ENCODE data around the gene NIBAN1. TPM values are rescaled to one million over a fixed set of nuclear protein-coding genes. Genes with fewer than 3 reads are reported as not detected.

NIBAN1 gene
- total and polyA plus RNA-seq, 2 donors (not counting 3 experiments of a cell fraction or from before 2014, with no cell fraction given): 0.23 to 2.8 TPM

DNA sequence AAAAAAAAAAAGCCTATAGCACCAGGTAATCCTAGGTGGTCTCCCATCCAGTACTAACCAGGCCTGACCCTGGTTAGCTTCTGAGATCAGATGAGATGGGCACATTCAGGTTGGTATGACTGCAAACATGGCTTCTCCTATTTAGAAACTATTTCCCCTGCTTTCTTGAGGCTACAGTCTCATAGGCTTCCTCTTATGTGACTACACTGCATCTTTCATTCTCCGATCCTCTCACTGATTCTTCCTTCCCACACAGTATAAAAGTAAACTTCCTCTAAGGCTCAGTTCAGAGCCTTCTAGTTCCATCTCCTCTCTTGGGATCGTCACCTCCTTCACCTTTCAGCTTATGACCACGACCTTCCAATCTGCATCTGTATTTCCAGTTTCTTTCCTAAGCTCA, 40.6 kb upstream of the NIBAN1 start:
- Histone ChIP-seq H3K4me2 (ENCODE audit: insufficient read depth, low read length) (no peak overlapping the region), H3K79me2 (ENCODE audit: control insufficient read depth, insufficient read depth, low read length) (no peaks in the 10 kb centered on the region), H3K27ac (ENCODE audit: insufficient read depth, low read depth, low read length) (no peak overlapping the region), H3K27me3 (ENCODE audit: control insufficient read depth in 2 of 2, insufficient read depth in 2 of 2, low read length in 2 of 2) (no peaks in the 10 kb centered on the region), H3K4me3 (replicated peaks in 1 of 3; ENCODE audit: insufficient read depth in 1 of 3, low read depth in 1 of 3, low read length in 3 of 3) (no peak overlapping the region), H3K9me3 (replicated peaks; ENCODE audit: control insufficient read depth, insufficient read depth, low read length) (no peaks in the 10 kb centered on the region), H3K36me3 (ENCODE audit: control insufficient read depth in 2 of 2, extremely low read depth in 1 of 2, insufficient read depth in 2 of 2, low read length in 2 of 2) (no peaks in the 10 kb centered on the region), H2AFZ (ENCODE audit: low read depth, low read length) (no peak overlapping the region), H4K20me1 (replicated peaks; ENCODE audit: control insufficient read depth, extremely low read depth, insufficient read depth, low read length) (no peaks in the 10 kb centered on the region), H3K9ac (replicated peaks; ENCODE audit: extremely low read depth, insufficient read depth, low read length) (no peak overlapping the region), H3K9me1 (replicated peaks; ENCODE audit: control insufficient read depth, extremely low read depth, insufficient read depth, low read length) (no peaks in the 10 kb centered on the region), H3K4me1 (ENCODE audit: control insufficient read depth, extremely low read depth, insufficient read depth, low read length) (no peaks in the 10 kb centered on the region)
- FAIRE-seq (no peak), DNase-seq (ENCODE audit: low read depth, low spot score) (no peak)
- ChIA-PET POLR2A (no interaction called here), CTCF (no interaction called here)
- dilution Hi-C loops (cut with MboI; ENCODE audit: extremely low pct_ligation_motif_present, low sequenced_read_pairs) (no loop called here), intact Hi-C loops (cut with micrococcal nuclease) (no loop called here)
- no TSS peak for BruUV-seq (replicated peaks)
- TF ChIP-seq MYC (IDR thresholded peaks at IDR 0.05; ENCODE audit: low read depth, low read length) (no peak), GATA2 (IDR thresholded peaks at IDR 0.05; ENCODE audit: insufficient read depth, insufficient read length, low read depth, low read length) (no peak), POLR2AphosphoS5 (IDR thresholded peaks at IDR 0.05; ENCODE audit: insufficient read depth, low read depth, low read length) (no peak), POLR2A (IDR thresholded peaks at IDR 0.05; ENCODE audit: low read depth, low read length) (no peak), JUN (IDR thresholded peaks at IDR 0.05; ENCODE audit: borderline replicate concordance, insufficient read depth, insufficient read length, low read depth) (no peak), EZH2 (IDR thresholded peaks at IDR 0.05; ENCODE audit: borderline replicate concordance, low read depth, low read length, severe bottlenecking) (no peak)

DNA sequence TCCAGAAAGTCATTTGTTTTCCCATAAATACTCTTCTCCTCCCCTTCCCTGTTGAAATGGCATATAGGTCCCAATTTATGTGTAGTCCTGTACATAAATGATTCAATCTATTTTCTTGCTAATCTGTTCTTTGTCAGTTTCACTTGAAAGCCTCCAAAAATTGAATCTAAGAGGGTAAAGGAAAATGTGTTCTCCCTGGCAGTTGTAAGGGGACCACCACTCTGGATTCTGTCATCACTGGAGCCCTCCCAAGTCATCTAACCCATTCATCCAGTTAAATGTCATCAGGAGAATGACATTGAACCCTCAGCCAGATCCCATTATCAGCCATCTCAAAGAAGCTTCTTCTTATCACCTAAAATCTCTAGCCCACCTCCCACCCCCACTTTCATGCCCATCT, 36.1 kb upstream of the NIBAN1 start:
- H3K27me3 ChIP-seq (ENCODE audit: control insufficient read depth in 2 of 2, insufficient read depth in 2 of 2, low read length in 2 of 2): peaks cover 0 to 2% of the 10 kb centered on the region in 2 experiments
- no peak overlapping the region for H3K4me3 ChIP-seq (replicated peaks in 1 of 3; ENCODE audit: insufficient read depth in 1 of 3, low read depth in 1 of 3, low read length in 3 of 3)
- H3K9ac ChIP-seq (replicated peaks; ENCODE audit: extremely low read depth, insufficient read depth, low read length): no peak overlapping the region
- POLR2A ChIA-PET: no interaction called here
- no peak overlapping the region for H3K4me2 ChIP-seq (ENCODE audit: insufficient read depth, low read length)
- no peak overlapping the region for H2AFZ ChIP-seq (ENCODE audit: low read depth, low read length)
- intact Hi-C loops (cut with micrococcal nuclease) (no loop called here), dilution Hi-C loops (cut with MboI; ENCODE audit: extremely low pct_ligation_motif_present, low sequenced_read_pairs) (no loop called here)
- no peak for DNase-seq (ENCODE audit: low read depth, low spot score)
- CTCF ChIA-PET: no interaction called here
- no peaks in the 10 kb centered on the region for H3K9me3 ChIP-seq (replicated peaks; ENCODE audit: control insufficient read depth, insufficient read depth, low read length)
- H3K4me1 ChIP-seq (ENCODE audit: control insufficient read depth, extremely low read depth, insufficient read depth, low read length): no peaks in the 10 kb centered on the region
- H3K27ac ChIP-seq (ENCODE audit: insufficient read depth, low read depth, low read length): no peak overlapping the region
- H3K9me1 ChIP-seq (replicated peaks; ENCODE audit: control insufficient read depth, extremely low read depth, insufficient read depth, low read length): no peaks in the 10 kb centered on the region
- no peaks in the 10 kb centered on the region for H4K20me1 ChIP-seq (replicated peaks; ENCODE audit: control insufficient read depth, extremely low read depth, insufficient read depth, low read length)
- no peaks in the 10 kb centered on the region for H3K79me2 ChIP-seq (ENCODE audit: control insufficient read depth, insufficient read depth, low read length)
- TF ChIP-seq, protein P1, sequence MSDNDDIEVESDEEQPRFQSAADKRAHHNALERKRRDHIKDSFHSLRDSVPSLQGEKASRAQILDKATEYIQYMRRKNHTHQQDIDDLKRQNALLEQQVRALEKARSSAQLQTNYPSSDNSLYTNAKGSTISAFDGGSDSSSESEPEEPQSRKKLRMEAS (IDR thresholded peaks at IDR 0.05; ENCODE audit: insufficient read depth, insufficient read length): no peak
- no peak for TF ChIP-seq FOS (IDR thresholded peaks at IDR 0.05; ENCODE audit: borderline replicate concordance, insufficient read depth, low read length)
- TF ChIP-seq JUN (IDR thresholded peaks at IDR 0.05; ENCODE audit: borderline replicate concordance, insufficient read depth, insufficient read length, low read depth): no peak
- no peak for TF ChIP-seq EZH2 (IDR thresholded peaks at IDR 0.05; ENCODE audit: borderline replicate concordance, low read depth, low read length, severe bottlenecking)
- no peak for TF ChIP-seq POLR2AphosphoS5 (IDR thresholded peaks at IDR 0.05; ENCODE audit: insufficient read depth, low read depth, low read length)
- TF ChIP-seq MYC (IDR thresholded peaks at IDR 0.05; ENCODE audit: low read depth, low read length): no peak
- TF ChIP-seq GATA2 (IDR thresholded peaks at IDR 0.05; ENCODE audit: insufficient read depth, insufficient read length, low read depth, low read length): no peak
- no peak for TF ChIP-seq POLR2A (IDR thresholded peaks at IDR 0.05; ENCODE audit: low read depth, low read length)
- TF ChIP-seq, protein P2, sequence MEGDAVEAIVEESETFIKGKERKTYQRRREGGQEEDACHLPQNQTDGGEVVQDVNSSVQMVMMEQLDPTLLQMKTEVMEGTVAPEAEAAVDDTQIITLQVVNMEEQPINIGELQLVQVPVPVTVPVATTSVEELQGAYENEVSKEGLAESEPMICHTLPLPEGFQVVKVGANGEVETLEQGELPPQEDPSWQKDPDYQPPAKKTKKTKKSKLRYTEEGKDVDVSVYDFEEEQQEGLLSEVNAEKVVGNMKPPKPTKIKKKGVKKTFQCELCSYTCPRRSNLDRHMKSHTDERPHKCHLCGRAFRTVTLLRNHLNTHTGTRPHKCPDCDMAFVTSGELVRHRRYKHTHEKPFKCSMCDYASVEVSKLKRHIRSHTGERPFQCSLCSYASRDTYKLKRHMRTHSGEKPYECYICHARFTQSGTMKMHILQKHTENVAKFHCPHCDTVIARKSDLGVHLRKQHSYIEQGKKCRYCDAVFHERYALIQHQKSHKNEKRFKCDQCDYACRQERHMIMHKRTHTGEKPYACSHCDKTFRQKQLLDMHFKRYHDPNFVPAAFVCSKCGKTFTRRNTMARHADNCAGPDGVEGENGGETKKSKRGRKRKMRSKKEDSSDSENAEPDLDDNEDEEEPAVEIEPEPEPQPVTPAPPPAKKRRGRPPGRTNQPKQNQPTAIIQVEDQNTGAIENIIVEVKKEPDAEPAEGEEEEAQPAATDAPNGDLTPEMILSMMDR (IDR thresholded peaks at IDR 0.05; ENCODE audit: extremely low read depth in 1 of 2, insufficient read depth in 1 of 2, low read depth in 1 of 2, low read length in 2 of 2): no peak
- no peak for FAIRE-seq
- H3K36me3 ChIP-seq (ENCODE audit: control insufficient read depth in 2 of 2, extremely low read depth in 1 of 2, insufficient read depth in 2 of 2, low read length in 2 of 2): no peaks in the 10 kb centered on the region
- BruUV-seq (replicated peaks): no TSS peak

All from endothelial cell of umbilical vein (primary cell).